ENCODE results near the gene RAB7B. TPM values are rescaled to one million over a fixed set of nuclear protein-coding genes. Genes with fewer than 3 reads are reported as not detected.

Gene RAB7B
- total RNA-seq, 5 donors from 2014 or later (not counting 1 experiment from before 2014, with no cell fraction given) = 0.15 to 0.22 TPM; not detected in 3

- Mint-ChIP-seq H3K4me3 (no peak overlapping the region), H3K27ac (no peak overlapping the region), H3K36me3 (no peaks in the 10 kb centered on the region), H3K9me3 (no peaks in the 10 kb centered on the region), H3K27me3 (peaks cover 12 to 29% of the 10 kb centered on the region in 2 donors), H3K4me1 (no peaks in the 10 kb centered on the region)
- CTCF ChIA-PET = interaction anchor here (0.6 to 0.9 kb wide), 2 partner anchors 9 to 16 kb away, joined by 3 to 4 read pairs; no protein-coding TSS in a partner anchor
- ATAC-seq (replicated peaks in 1 of 4) (no peak), DNase-seq (no peak)
- POLR2A ChIA-PET = no interaction called here
- Histone ChIP-seq H3K36me3 (ENCODE audit: control insufficient read depth in 2 of 2, extremely low read depth in 1 of 2, insufficient read depth in 1 of 2, low read length in 1 of 2) (no peaks in the 10 kb centered on the region), H3K4me1 (ENCODE audit: control insufficient read depth in 1 of 2, extremely low read depth in 1 of 2, insufficient read depth in 2 of 2, low read length in 2 of 2) (no peaks in the 10 kb centered on the region), H3K27me3 (replicated peaks in 1 of 2; ENCODE audit: control insufficient read depth in 2 of 2, extremely low read depth in 1 of 2, insufficient read depth in 2 of 2, low read length in 1 of 2) (peaks cover 0 to 40% of the 10 kb centered on the region in 2 experiments), H3K9me3 (no peaks in the 10 kb centered on the region), H3K4me3 (ENCODE audit: control insufficient read depth in 1 of 2, extremely low read depth in 1 of 2, low read length in 1 of 2) (no peak overlapping the region), H3K27ac (ENCODE audit: low read length) (no peak overlapping the region)
- 20% methylated on average over 1 of the region's 2 CpGs for WGBS (ENCODE audit: insufficient coverage)
Measured at GRCh38 chr1:205961405-205961804, 41.8 kb downstream of the RAB7B start.

GRCh38 chr1:205959789-205960188, 43.4 kb downstream of the RAB7B start:
- no peaks in the 10 kb centered on the region for H3K4me1 Mint-ChIP-seq
- H3K36me3 ChIP-seq (ENCODE audit: control insufficient read depth in 2 of 2, extremely low read depth in 1 of 2, insufficient read depth in 1 of 2, low read length in 1 of 2) = no peaks in the 10 kb centered on the region
- H3K27ac ChIP-seq (ENCODE audit: low read length) = no peak overlapping the region
- ATAC-seq (replicated peaks in 1 of 4) = no peak
- DNase-seq = no peak
- peaks cover 0 to 40% of the 10 kb centered on the region in 2 experiments for H3K27me3 ChIP-seq (replicated peaks in 1 of 2; ENCODE audit: control insufficient read depth in 2 of 2, extremely low read depth in 1 of 2, insufficient read depth in 2 of 2, low read length in 1 of 2)
- H3K4me3 ChIP-seq (ENCODE audit: control insufficient read depth in 1 of 2, extremely low read depth in 1 of 2, low read length in 1 of 2) = no peak overlapping the region
- no peaks in the 10 kb centered on the region for H3K9me3 Mint-ChIP-seq
- POLR2A ChIA-PET = no interaction called here
- CTCF ChIA-PET = no interaction called here
- H3K4me1 ChIP-seq (ENCODE audit: control insufficient read depth in 1 of 2, extremely low read depth in 1 of 2, insufficient read depth in 2 of 2, low read length in 2 of 2) = no peaks in the 10 kb centered on the region
- H3K9me3 ChIP-seq = no peaks in the 10 kb centered on the region
- no CpG with 5 or more reads among the region's 4 CpGs for WGBS (ENCODE audit: insufficient coverage)
- no peaks in the 10 kb centered on the region for H3K36me3 Mint-ChIP-seq
- no peak overlapping the region for H3K4me3 Mint-ChIP-seq
- no peak overlapping the region for H3K27ac Mint-ChIP-seq
- peaks cover 12 to 34% of the 10 kb centered on the region in 2 donors for H3K27me3 Mint-ChIP-seq

- Mint-ChIP-seq H3K36me3 (no peaks in the 10 kb centered on the region), H3K27ac (no peak overlapping the region), H3K4me3 (no peak overlapping the region), H3K9me3 (no peaks in the 10 kb centered on the region), H3K27me3 (peaks cover 9 to 22% of the 10 kb centered on the region in 2 donors), H3K4me1 (no peaks in the 10 kb centered on the region)
- no peak overlapping the region for H3K27ac ChIP-seq (ENCODE audit: low read length)
- H3K9me3 ChIP-seq = no peaks in the 10 kb centered on the region
- DNase-seq (no peak), ATAC-seq (replicated peaks in 1 of 4) (no peak)
- no peaks in the 10 kb centered on the region for H3K36me3 ChIP-seq (ENCODE audit: control insufficient read depth in 2 of 2, extremely low read depth in 1 of 2, insufficient read depth in 1 of 2, low read length in 1 of 2)
- no peaks in the 10 kb centered on the region for H3K4me1 ChIP-seq (ENCODE audit: control insufficient read depth in 1 of 2, extremely low read depth in 1 of 2, insufficient read depth in 2 of 2, low read length in 2 of 2)
- ChIA-PET POLR2A (no interaction called here), CTCF (no interaction called here)
- no CpG with 5 or more reads among the region's 1 CpG for WGBS (ENCODE audit: insufficient coverage)
- H3K4me3 ChIP-seq (ENCODE audit: control insufficient read depth in 1 of 2, extremely low read depth in 1 of 2, low read length in 1 of 2) = no peak overlapping the region
- H3K27me3 ChIP-seq (replicated peaks in 1 of 2; ENCODE audit: control insufficient read depth in 2 of 2, extremely low read depth in 1 of 2, insufficient read depth in 2 of 2, low read length in 1 of 2) = peaks cover 0 to 29% of the 10 kb centered on the region in 2 experiments
Measured at GRCh38 chr1:205955499-205955898, 47.7 kb downstream of the RAB7B start.

- POLR2A ChIA-PET = no interaction called here
- DNase-seq = no peak
- Histone ChIP-seq H3K4me3 (ENCODE audit: control insufficient read depth in 1 of 2, extremely low read depth in 1 of 2, low read length in 1 of 2) (no peak overlapping the region), H3K27ac (ENCODE audit: low read length) (no peak overlapping the region), H3K9me3 (no peaks in the 10 kb centered on the region), H3K27me3 (replicated peaks in 1 of 2; ENCODE audit: control insufficient read depth in 2 of 2, extremely low read depth in 1 of 2, insufficient read depth in 2 of 2, low read length in 1 of 2) (peaks cover 0 to 23% of the 10 kb centered on the region in 2 experiments), H3K36me3 (ENCODE audit: control insufficient read depth in 2 of 2, extremely low read depth in 1 of 2, insufficient read depth in 1 of 2, low read length in 1 of 2) (no peaks in the 10 kb centered on the region), H3K4me1 (ENCODE audit: control insufficient read depth in 1 of 2, extremely low read depth in 1 of 2, insufficient read depth in 2 of 2, low read length in 2 of 2) (no peaks in the 10 kb centered on the region)
- CTCF ChIA-PET = no interaction called here
- Mint-ChIP-seq H3K4me3 (no peak overlapping the region), H3K36me3 (no peaks in the 10 kb centered on the region), H3K27ac (no peak overlapping the region), H3K9me3 (no peaks in the 10 kb centered on the region), H3K4me1 (no peaks in the 10 kb centered on the region), H3K27me3 (peaks cover 9 to 17% of the 10 kb centered on the region in 2 donors)
- 95% methylated on average over 7 of the region's 11 CpGs for WGBS (ENCODE audit: insufficient coverage)
- ATAC-seq (replicated peaks in 1 of 4) = no peak
Measured at GRCh38 chr1:205954819-205955404, 48.3 kb downstream of the RAB7B start.

- Mint-ChIP-seq H3K4me1 (no peaks in the 10 kb centered on the region), H3K27me3 (peaks cover 0 to 9% of the 10 kb centered on the region in 2 donors), H3K27ac (no peak overlapping the region), H3K9me3 (no peaks in the 10 kb centered on the region), H3K36me3 (no peaks in the 10 kb centered on the region), H3K4me3 (no peak overlapping the region)
- DNase-seq = no peak
- no peaks in the 10 kb centered on the region for H3K4me1 ChIP-seq (ENCODE audit: control insufficient read depth in 1 of 2, extremely low read depth in 1 of 2, insufficient read depth in 2 of 2, low read length in 2 of 2)
- 71% methylated on average over 1 of the region's 1 CpG for WGBS (ENCODE audit: insufficient coverage)
- POLR2A ChIA-PET = no interaction called here
- H3K36me3 ChIP-seq (ENCODE audit: control insufficient read depth in 2 of 2, extremely low read depth in 1 of 2, insufficient read depth in 1 of 2, low read length in 1 of 2) = no peaks in the 10 kb centered on the region
- H3K27ac ChIP-seq (ENCODE audit: low read length) = no peak overlapping the region
- H3K27me3 ChIP-seq (replicated peaks in 1 of 2; ENCODE audit: control insufficient read depth in 2 of 2, extremely low read depth in 1 of 2, insufficient read depth in 2 of 2, low read length in 1 of 2) = peaks cover 0 to 23% of the 10 kb centered on the region in 2 experiments
- no peak for ATAC-seq (replicated peaks in 1 of 4)
- CTCF ChIA-PET = interaction anchor here in 1 of 2 donors (1.4 kb wide), 1 partner anchor 26 kb away, joined by 3 read pairs; no protein-coding TSS in a partner anchor
- H3K4me3 ChIP-seq (ENCODE audit: control insufficient read depth in 1 of 2, extremely low read depth in 1 of 2, low read length in 1 of 2) = no peak overlapping the region
- H3K9me3 ChIP-seq = no peaks in the 10 kb centered on the region
Measured at GRCh38 chr1:205951746-205952145, 51.4 kb downstream of the RAB7B start.

GRCh38 chr1:205950826-205951549, 52.2 kb downstream of the RAB7B start:
- POLR2A ChIA-PET = no interaction called here
- Mint-ChIP-seq H3K9me3 (no peaks in the 10 kb centered on the region), H3K27ac (no peak overlapping the region)

More at GRCh38 chr1:205950826-205951549, 52.2 kb downstream of the RAB7B start:
- no peaks in the 10 kb centered on the region for H3K9me3 ChIP-seq
- no peaks in the 10 kb centered on the region for H3K4me1 ChIP-seq (ENCODE audit: control insufficient read depth in 1 of 2, extremely low read depth in 1 of 2, insufficient read depth in 2 of 2, low read length in 2 of 2)
- no peaks in the 10 kb centered on the region for H3K4me1 Mint-ChIP-seq
- H3K27ac ChIP-seq (ENCODE audit: low read length) = no peak overlapping the region
- CTCF ChIA-PET = interaction anchor here (0.9 to 1.4 kb wide), 2 partner anchors 26 to 33 kb away, joined by 3 read pairs; no protein-coding TSS in a partner anchor
- H3K36me3 ChIP-seq (ENCODE audit: control insufficient read depth in 2 of 2, extremely low read depth in 1 of 2, insufficient read depth in 1 of 2, low read length in 1 of 2) = no peaks in the 10 kb centered on the region
- no peak overlapping the region for H3K4me3 Mint-ChIP-seq
- ATAC-seq (replicated peaks in 1 of 4) = no peak
- no peak for DNase-seq
- H3K27me3 ChIP-seq (replicated peaks in 1 of 2; ENCODE audit: control insufficient read depth in 2 of 2, extremely low read depth in 1 of 2, insufficient read depth in 2 of 2, low read length in 1 of 2) = peaks cover 0 to 22% of the 10 kb centered on the region in 2 experiments
- no peaks in the 10 kb centered on the region for H3K36me3 Mint-ChIP-seq
- no peak overlapping the region for H3K4me3 ChIP-seq (ENCODE audit: control insufficient read depth in 1 of 2, extremely low read depth in 1 of 2, low read length in 1 of 2)
- 84% methylated on average over 2 of the region's 7 CpGs for WGBS (ENCODE audit: insufficient coverage)
- peaks cover 0 to 14% of the 10 kb centered on the region in 2 donors for H3K27me3 Mint-ChIP-seq
